GM12878 (cell line): ENCODE measurements around the gene SYT12. TPM values are rescaled to one million over a fixed set of nuclear protein-coding genes. Genes with fewer than 3 reads are reported as not detected.

ENCODE experiments used
- ATAC-seq: fragments of 200-7000 bp; cut with Tn5 transposase; 3 replicates; pipeline ENCODE4 v1.9.1; 2020; ENCODE audit warnings: mild to moderate bottlenecking, moderate library complexity
- BruUV-seq: library from RNA; stranded (reverse); fragments of 400-500 nt; replicated peaks from 2 replicates; lab custom pipeline; 2021; lab: Mats Ljungman, UMichigan
- CTCF ChIA-PET: fragments of 300-600 bp; sonication (Branson Sonifier 250); formaldehyde crosslinking; extraction: SDS; loops from one replicate; lab custom pipeline; 2021; ENCODE audit warnings: inconsistent platforms; lab: Yijun Ruan, JAX
- POLR2A ChIA-PET: fragments of 350-600 bp; formaldehyde crosslinking; extraction: SDS; loops from one replicate; lab custom pipeline; 2021; ENCODE audit warnings: inconsistent platforms; lab: Charles Lee
- RAD21 ChIA-PET: fragments of 300-600 bp; sonication (Branson Sonifier 250); formaldehyde crosslinking; loops from one replicate; lab custom pipeline; 2023; ENCODE audit warnings: antibody characterized with exemption; ENCODE audit not compliant: unreplicated experiment; lab: Charles Lee
- SMC1A ChIA-PET: fragments of 300-600 bp; sonication (Branson Sonifier 250); formaldehyde crosslinking; loops from one replicate; lab custom pipeline; 2023; ENCODE audit not compliant: unreplicated experiment, uncharacterized antibody; lab: Charles Lee
- DNase-seq: peaks from one replicate; pipeline ENCODE4 v3.0.0-alpha.2; 2011; ENCODE audit warnings: low read depth, low spot score
- FAIRE-seq: peaks from 3 replicates; lab custom pipeline; 2011; peaks lifted over from hg19 to GRCh38; lab: Jason Lieb, UNC
- H2AFZ ChIP-seq: 2 replicates; pipeline ENCODE4 v1.6.0; 2011; ENCODE audit warnings: low read depth, low read length, control low read depth; ENCODE audit not compliant: control insufficient read depth
- H3K27ac ChIP-seq: 2 replicates; pipeline ENCODE4 v1.5.1; 2011; ENCODE audit warnings: control low read depth; ENCODE audit not compliant: control insufficient read depth, insufficient read depth
- H3K27me3 ChIP-seq, 2 experiments: replicated peaks in 1 of 2; 2 replicates each; pipeline versions ENCODE4 v1.6.0 to v1.6.1; 2011; ENCODE audit warnings: low read length in 1 of 2; ENCODE audit not compliant: control insufficient read depth in 2 of 2, insufficient read depth in 2 of 2
- H3K36me3 ChIP-seq, 2 experiments: 2 replicates each; pipeline ENCODE4 v1.5.1; 2011; ENCODE audit warnings: low read length in 1 of 2; ENCODE audit not compliant: control insufficient read depth in 2 of 2, insufficient read depth in 2 of 2
- H3K4me1 ChIP-seq: 2 replicates; pipeline ENCODE4 v1.6.1; 2011; ENCODE audit warnings: mild to moderate bottlenecking, low read length, moderate library complexity, mixed read lengths; ENCODE audit not compliant: control insufficient read depth, insufficient read depth
- H3K4me2 ChIP-seq: 2 replicates; pipeline ENCODE4 v1.6.0; 2011; ENCODE audit warnings: control low read depth; ENCODE audit not compliant: control insufficient read depth, insufficient read depth
- H3K4me3 ChIP-seq: fragments of 200-600 bp; sonication (generic); 2 replicates; pipeline ENCODE4 v1.5.1; 2016
- H3K79me2 ChIP-seq: 2 replicates; pipeline ENCODE4 v1.6.0; 2011; ENCODE audit warnings: low read length; ENCODE audit not compliant: control insufficient read depth, insufficient read depth
- H3K9ac ChIP-seq: 2 replicates; pipeline ENCODE4 v1.8.0; 2011; ENCODE audit warnings: low read length, control low read depth, mixed read lengths; ENCODE audit not compliant: control insufficient read depth, insufficient read depth
- H3K9me3 ChIP-seq: replicated peaks from 3 replicates; pipeline ENCODE4 v1.5.1; 2011; ENCODE audit warnings: mild to moderate bottlenecking, low read length; ENCODE audit not compliant: control insufficient read depth, insufficient read depth
- H4K20me1 ChIP-seq: 2 replicates; pipeline ENCODE4 v1.6.0; 2011; ENCODE audit not compliant: control insufficient read depth, insufficient read depth
- ATF2 ChIP-seq: IDR thresholded peaks from 2 replicates; pipeline ENCODE4 v1.6.1; 2012; ENCODE audit warnings: low read length, inconsistent platforms
- BACH1 ChIP-seq: fragments of 450-650 bp; IDR thresholded peaks from 2 replicates; pipeline ENCODE4 v1.6.1; 2017; ENCODE audit warnings: mild to moderate bottlenecking, borderline replicate concordance
- MTA2 ChIP-seq: fragments of 450-650 bp; IDR thresholded peaks from 2 replicates; pipeline ENCODE4 v1.6.1; 2016; ENCODE audit warnings: low read depth, mild to moderate bottlenecking, moderate library complexity
- PAX5 ChIP-seq: IDR thresholded peaks from 2 replicates; pipeline ENCODE4 v1.6.1; 2011; ENCODE audit warnings: low read depth, low read length, borderline replicate concordance
- POLR2AphosphoS2 ChIP-seq: IDR thresholded peaks from 2 replicates; pipeline ENCODE4 v1.6.1; 2011; ENCODE audit warnings: low read depth, mild to moderate bottlenecking, low read length, improper control_type of control experiment, moderate library complexity
- SIX5 ChIP-seq: IDR thresholded peaks from 2 replicates; pipeline ENCODE4 v1.6.1; 2011; ENCODE audit warnings: mild to moderate bottlenecking, low read depth, low read length, moderate library complexity; ENCODE audit not compliant: severe bottlenecking
- TARDBP ChIP-seq: IDR thresholded peaks from 2 replicates; pipeline ENCODE4 v1.6.1; 2016; ENCODE audit warnings: borderline replicate concordance
- ZBTB11 ChIP-seq: fragments of 450-650 bp; formaldehyde crosslinking; IDR thresholded peaks from 2 replicates; pipeline ENCODE4 v1.5.0; 2022; ENCODE audit warnings: mild to moderate bottlenecking, missing genetic modification characterization
- ZBTB40 ChIP-seq: fragments of 450-650 bp; IDR thresholded peaks from 2 replicates; pipeline ENCODE4 v1.6.1; 2016; ENCODE audit warnings: mild to moderate bottlenecking, moderate library complexity, borderline replicate concordance
- WGBS: methylation state at CpG from one replicate; pipeline ENCODE4 v1.1.6; 2016; ENCODE audit warnings: low lambda C conversion rate; ENCODE audit not compliant: insufficient replicate concordance, insufficient coverage; ENCODE audit errors: missing lambda C conversion rate; 5-methylcytosine and 5-hydroxymethylcytosine counted together
- in situ Hi-C: fragments of 300-500 bp; cut with MboI; formaldehyde crosslinking; loops from 9 replicates; pipeline ENCODE4 v1.14.3; 2018; ENCODE audit warnings: mixed read lengths
- intact Hi-C: fragments of 100-400 bp; cut with micrococcal nuclease; formaldehyde crosslinking; loops from one replicate; pipeline ENCODE4 v1.14.2; 2022; ENCODE audit not compliant: unreplicated experiment
- polyA plus RNA-seq, 11 experiments: library from polyadenylated mRNA; depleted of rRNA in 4 of 11; unstranded in 6 of 11; stranded (reverse) in 5 of 11; fragments of >200 nt; fragmentation: Nextera tagmentation in 4 of 11; fragmentation: Illumina TruSeq in 1 of 11; extraction: Ambion mirVana in 4 of 11; extraction: Trizol in 1 of 11; gene quantifications; 1 replicate in 1 of 11; 2 replicates in 10 of 11; pipeline versions ENCODE4 v1.2.1 to v1.2.3, GENCODE V29; 2011 to 2016; ENCODE audit warnings: inconsistent platforms in 2 of 11, missing spikeins in 2 of 11, low read depth in 1 of 11
- total RNA-seq, 4 experiments: library from RNA; depleted of rRNA in 3 of 4; stranded (reverse); fragments of >200 nt in 3 of 4; fragmentation: Illumina TruSeq in 1 of 4; extraction: Trizol in 1 of 4; gene quantifications; 2 replicates each; pipeline versions ENCODE4 v1.2.1 to v1.2.3, GENCODE V29; 2013 to 2021

SYT12 gene
- total and polyA plus RNA-seq, 10 of the 15 experiments (the other 5 are each of a cell fraction or from before 2014, with no cell fraction given) = 0.02 to 2.3 (median 0.84) TPM; not detected in 1

- Histone ChIP-seq H2AFZ (no peak overlapping the region), H3K9me3 (no peaks in the 10 kb centered on the region), H3K79me2 (no peaks in the 10 kb centered on the region), H3K9ac (no peak overlapping the region), H3K4me2 (no peak overlapping the region), H3K4me3 (no peak overlapping the region), H3K36me3 (no peaks in the 10 kb centered on the region), H3K27me3 (peaks cover 0 to 11% of the 10 kb centered on the region in 2 experiments; a peak in 3 of 4 replicates), H3K4me1 (peaks cover 22% of the 10 kb centered on the region), H3K27ac (no peak overlapping the region), H4K20me1 (no peaks in the 10 kb centered on the region)
- DNase-seq (no peak), FAIRE-seq (no peak), ATAC-seq (no peak)
- TF ChIP-seq POLR2AphosphoS2 = no peak
- no peak for TF ChIP-seq ATF2
- TF ChIP-seq MTA2 = no peak
- TF ChIP-seq BACH1 = no peak
- TF ChIP-seq ZBTB40 = no peak
- TF ChIP-seq SIX5 = no peak
- TF ChIP-seq TARDBP = no peak
- TF ChIP-seq ZBTB11 (CRISPR knock-in tag) = no peak
- no peak for TF ChIP-seq PAX5
- intact Hi-C loops = no loop called here
- RAD21 ChIA-PET = interaction anchor here (1.3 kb wide), 1 partner anchor 18 kb away, joined by 3 read pairs; no protein-coding TSS in a partner anchor
- WGBS = 79% methylated on average over 18 of the region's 18 CpGs
- SMC1A ChIA-PET = interaction anchor here (1.0 kb wide), 1 partner anchor 29 kb away, joined by 3 read pairs; no protein-coding TSS in a partner anchor
- POLR2A ChIA-PET = interaction anchor here (0.6 kb wide), 1 partner anchor 441 kb away, joined by 3 read pairs; no protein-coding TSS in a partner anchor
- BruUV-seq = no TSS peak
- CTCF ChIA-PET = interaction anchor here (0.9 kb wide), 1 partner anchor 18 kb away, joined by 3 read pairs; no protein-coding TSS in a partner anchor
- in situ Hi-C loops = no loop called here
Observed at GRCh38 chr11:67043572-67044349, 20.8 kb downstream of the SYT12 start.
